Middle frontal gyrus (tissue), 1 donor: ENCODE data around the gene PAX5.

Experiments
- DNase-seq: peaks from one replicate; pipeline ENCODE4 v3.0.0-alpha.2; 2015; ENCODE audit warnings: low spot score; ENCODE audit errors: extremely low spot score

The PAX5 gene

GRCh38 chr9:36961561-36962325 lies 72.3 kb downstream of the PAX5 start:
- no peak for DNase-seq

GRCh38 chr9:36961051-36961450 lies 73.0 kb downstream of the PAX5 start:
- no peak for DNase-seq

GRCh38 chr9:36960575-36960955 lies 73.5 kb downstream of the PAX5 start:
- no peak for DNase-seq

- DNase-seq = no peak
These were observed 74.1 kb downstream of the PAX5 start for GRCh38 chr9:36959681-36960574.

GRCh38 chr9:36956908-36957307 lies 77.2 kb downstream of the PAX5 start:
- DNase-seq = no peak

- no peak for DNase-seq
These were observed 83.7 kb downstream of the PAX5 start for GRCh38 chr9:36950389-36950788.

- no peak for DNase-seq
These were observed 84.6 kb downstream of the PAX5 start for GRCh38 chr9:36949466-36949865.

GRCh38 chr9:36948051-36948450 lies 86.0 kb downstream of the PAX5 start:
- no peak for DNase-seq

GRCh38 chr9:36946653-36947052 lies 87.4 kb downstream of the PAX5 start:
- no peak for DNase-seq

GRCh38 chr9:36945999-36946398 lies 88.1 kb downstream of the PAX5 start:
- no peak for DNase-seq

- no peak for DNase-seq
These were observed 91.2 kb downstream of the PAX5 start for GRCh38 chr9:36942891-36943290.

GRCh38 chr9:36941441-36941840 lies 92.6 kb downstream of the PAX5 start:
- DNase-seq = no peak

- no peak for DNase-seq
These were observed 93.2 kb downstream of the PAX5 start for GRCh38 chr9:36940881-36941280.

GRCh38 chr9:36940500-36940853 lies 93.6 kb downstream of the PAX5 start:
- DNase-seq = no peak

- DNase-seq = no peak
These were observed 94.2 kb downstream of the PAX5 start for GRCh38 chr9:36939655-36940499.

- no peak for DNase-seq
These were observed 94.9 kb downstream of the PAX5 start for GRCh38 chr9:36939214-36939613.

GRCh38 chr9:36938617-36939016 lies 95.5 kb downstream of the PAX5 start:
- no peak for DNase-seq

- no peak for DNase-seq
These were observed 96.1 kb downstream of the PAX5 start for GRCh38 chr9:36937951-36938350.

GRCh38 chr9:36937346-36937745 lies 96.7 kb downstream of the PAX5 start:
- no peak for DNase-seq

GRCh38 chr9:36936498-36936831 lies 97.6 kb downstream of the PAX5 start:
- no peak for DNase-seq

GRCh38 chr9:36935768-36936497 lies 98.1 kb downstream of the PAX5 start:
- no peak for DNase-seq
